ENCODE results near the gene ZNF561.

DNA sequence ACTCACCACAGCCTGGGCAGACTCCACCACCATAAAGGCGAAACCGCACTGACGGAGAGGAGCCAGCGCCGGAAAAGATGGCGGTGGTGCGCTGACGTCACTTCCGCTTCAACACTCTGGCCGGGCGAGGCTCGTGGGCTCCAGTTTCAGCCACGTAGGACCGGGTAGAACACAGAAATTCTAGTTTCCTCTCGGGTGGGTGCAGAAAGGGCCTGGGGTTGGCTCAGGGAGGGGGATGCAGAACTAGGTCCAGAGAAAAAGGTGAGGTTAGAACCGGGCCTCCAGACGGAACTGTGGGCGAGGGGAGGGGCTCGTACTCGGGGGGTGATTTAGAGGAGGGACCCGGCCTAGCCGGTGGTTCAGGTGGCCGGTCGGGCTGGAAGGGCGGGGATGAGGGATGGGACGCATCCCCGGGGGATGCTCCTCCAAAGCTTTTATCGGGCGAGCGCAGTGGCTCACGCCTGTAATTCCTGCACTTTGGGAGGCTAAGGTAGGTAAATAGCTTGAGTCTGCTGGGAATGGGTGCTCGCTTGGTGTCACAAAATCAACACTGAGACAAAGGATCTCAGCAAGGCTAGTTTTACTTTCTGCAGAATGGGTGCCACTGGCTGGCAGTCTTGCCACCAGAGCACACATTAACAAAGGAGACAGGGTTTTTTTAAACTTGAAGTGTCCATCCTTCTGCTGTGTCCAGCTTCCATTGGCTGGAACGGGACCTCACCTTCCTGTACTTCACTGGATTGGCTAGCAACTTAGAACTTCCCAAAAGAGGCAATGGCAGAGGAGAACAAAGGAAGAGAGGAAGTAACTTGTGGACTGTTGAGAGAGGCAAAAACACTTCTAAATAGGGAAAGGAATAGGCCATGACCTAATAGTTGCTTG lies at the start of gene ZNF561:
- TF ChIP-seq, protein P1, sequence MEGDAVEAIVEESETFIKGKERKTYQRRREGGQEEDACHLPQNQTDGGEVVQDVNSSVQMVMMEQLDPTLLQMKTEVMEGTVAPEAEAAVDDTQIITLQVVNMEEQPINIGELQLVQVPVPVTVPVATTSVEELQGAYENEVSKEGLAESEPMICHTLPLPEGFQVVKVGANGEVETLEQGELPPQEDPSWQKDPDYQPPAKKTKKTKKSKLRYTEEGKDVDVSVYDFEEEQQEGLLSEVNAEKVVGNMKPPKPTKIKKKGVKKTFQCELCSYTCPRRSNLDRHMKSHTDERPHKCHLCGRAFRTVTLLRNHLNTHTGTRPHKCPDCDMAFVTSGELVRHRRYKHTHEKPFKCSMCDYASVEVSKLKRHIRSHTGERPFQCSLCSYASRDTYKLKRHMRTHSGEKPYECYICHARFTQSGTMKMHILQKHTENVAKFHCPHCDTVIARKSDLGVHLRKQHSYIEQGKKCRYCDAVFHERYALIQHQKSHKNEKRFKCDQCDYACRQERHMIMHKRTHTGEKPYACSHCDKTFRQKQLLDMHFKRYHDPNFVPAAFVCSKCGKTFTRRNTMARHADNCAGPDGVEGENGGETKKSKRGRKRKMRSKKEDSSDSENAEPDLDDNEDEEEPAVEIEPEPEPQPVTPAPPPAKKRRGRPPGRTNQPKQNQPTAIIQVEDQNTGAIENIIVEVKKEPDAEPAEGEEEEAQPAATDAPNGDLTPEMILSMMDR (IDR thresholded peaks at IDR 0.05): no peak
- no peak for TF ChIP-seq EZH2 (IDR thresholded peaks at IDR 0.05; ENCODE audit: borderline replicate concordance, insufficient read depth, low read depth, low read length, poor library complexity, severe bottlenecking)
